BLaER1 treated with 17β-estradiol and CSF1 and Interleukin-3, amounts not matched to agents 10 nM and 100 nM (cell line): Measurements from ENCODE around the gene GRIK2.

Experiments
- H3K27ac ChIP-seq, 11 experiments: shearing (Covaris generic); formaldehyde crosslinking; 2 replicates each; pipeline ENCODE4 v1.8.1; 2022
- H3K27me3 ChIP-seq, 11 experiments: shearing (Covaris generic); formaldehyde crosslinking; 2 replicates each; pipeline ENCODE4 v1.8.1; 2022
- H3K36me3 ChIP-seq, 11 experiments: shearing (Covaris generic); formaldehyde crosslinking; 2 replicates each; pipeline ENCODE4 v1.8.1; 2022
- H3K4me1 ChIP-seq, 10 experiments: shearing (Covaris generic); formaldehyde crosslinking; 2 replicates each; pipeline ENCODE4 v1.8.1; 2022
- H3K4me2 ChIP-seq, 11 experiments: shearing (Covaris generic); formaldehyde crosslinking; 2 replicates each; pipeline ENCODE4 v1.8.1; 2022
- H3K4me3 ChIP-seq, 10 experiments: shearing (Covaris generic); formaldehyde crosslinking; 2 replicates each; pipeline ENCODE4 v1.8.1; 2022
- H3K9ac ChIP-seq, 11 experiments: shearing (Covaris generic); formaldehyde crosslinking; 2 replicates each; pipeline ENCODE4 v1.8.1; 2022
- H3K9me3 ChIP-seq, 11 experiments: shearing (Covaris generic); formaldehyde crosslinking; replicated peaks in 1 of 11; 2 replicates each; pipeline ENCODE4 v1.8.1; 2022
- H4K20me1 ChIP-seq, 11 experiments: shearing (Covaris generic); formaldehyde crosslinking; 2 replicates each; pipeline ENCODE4 v1.8.1; 2022
- Cebpa-rat ChIP-seq, 11 experiments: shearing (Covaris generic); IDR thresholded peaks; 2 replicates each; pipeline ENCODE4 v1.8.1; 2022

GRIK2 gene

DNA sequence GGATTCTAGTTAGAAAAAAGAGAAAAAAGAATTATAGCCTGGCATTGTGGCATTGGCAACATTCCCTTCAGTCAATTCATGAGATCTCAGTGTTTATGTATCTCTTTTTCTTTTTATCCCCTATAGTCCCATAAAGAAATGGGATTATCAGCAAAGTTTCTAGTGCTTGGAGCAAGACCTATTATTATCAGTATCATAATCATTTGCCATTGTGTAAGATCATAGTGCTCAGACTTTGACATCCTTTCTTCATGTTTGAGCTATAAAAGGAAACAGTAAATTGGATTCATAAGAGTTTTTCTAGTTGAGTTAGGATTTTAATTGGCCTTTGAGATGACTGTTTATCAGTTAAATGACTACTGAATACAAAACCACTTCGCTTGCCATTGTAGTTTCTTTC lies 295.6 kb downstream of the GRIK2 start:
- no peaks in the 10 kb centered on the region for H3K27me3 ChIP-seq

DNA sequence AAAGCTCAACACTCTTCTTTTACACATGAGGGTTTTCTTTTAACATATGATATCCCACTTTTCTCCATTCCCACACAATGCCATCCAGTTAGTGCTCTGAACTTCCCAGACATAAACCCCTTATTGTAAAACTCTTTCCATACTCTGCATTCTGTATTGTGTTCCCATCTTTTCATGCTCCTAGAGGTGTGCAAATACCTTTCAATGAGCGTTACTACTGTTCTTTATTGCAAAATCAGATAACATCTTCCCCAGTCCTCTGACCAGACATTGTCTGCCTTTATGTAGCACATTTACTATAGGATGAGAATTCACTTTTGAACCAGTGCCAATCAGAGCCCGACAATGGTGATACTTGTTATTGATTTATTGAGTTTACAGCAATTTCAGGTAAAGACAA lies 296.2 kb downstream of the GRIK2 start:
- H3K27ac ChIP-seq: no peak overlapping the region
- no peaks in the 10 kb centered on the region for H3K9me3 ChIP-seq
- no peaks in the 10 kb centered on the region for H4K20me1 ChIP-seq
- H3K36me3 ChIP-seq: no peaks in the 10 kb centered on the region
- no peak overlapping the region for H3K4me3 ChIP-seq
- no peaks in the 10 kb centered on the region for H3K27me3 ChIP-seq
- TF ChIP-seq Cebpa-rat (IDR thresholded peaks at IDR 0.05): no peak
- peaks cover 0 to 5% (median 0%) of the 10 kb centered on the region in 10 experiments; a peak in 4 of 20 replicates for H3K4me1 ChIP-seq
- no peak overlapping the region for H3K4me2 ChIP-seq
- H3K9ac ChIP-seq: no peak overlapping the region

More for the DNA sequence above, 295.6 kb downstream of the GRIK2 start:
- H3K4me2 ChIP-seq: no peak overlapping the region
- no peaks in the 10 kb centered on the region for H4K20me1 ChIP-seq
- no peaks in the 10 kb centered on the region for H3K36me3 ChIP-seq
- no peak overlapping the region for H3K4me3 ChIP-seq
- no peak overlapping the region for H3K27ac ChIP-seq
- no peak overlapping the region for H3K9ac ChIP-seq
- H3K4me1 ChIP-seq: peaks cover 0 to 10% (median 0%) of the 10 kb centered on the region in 10 experiments; a peak in 5 of 20 replicates
- TF ChIP-seq Cebpa-rat (IDR thresholded peaks at IDR 0.05): no peak
- H3K9me3 ChIP-seq: no peaks in the 10 kb centered on the region

DNA sequence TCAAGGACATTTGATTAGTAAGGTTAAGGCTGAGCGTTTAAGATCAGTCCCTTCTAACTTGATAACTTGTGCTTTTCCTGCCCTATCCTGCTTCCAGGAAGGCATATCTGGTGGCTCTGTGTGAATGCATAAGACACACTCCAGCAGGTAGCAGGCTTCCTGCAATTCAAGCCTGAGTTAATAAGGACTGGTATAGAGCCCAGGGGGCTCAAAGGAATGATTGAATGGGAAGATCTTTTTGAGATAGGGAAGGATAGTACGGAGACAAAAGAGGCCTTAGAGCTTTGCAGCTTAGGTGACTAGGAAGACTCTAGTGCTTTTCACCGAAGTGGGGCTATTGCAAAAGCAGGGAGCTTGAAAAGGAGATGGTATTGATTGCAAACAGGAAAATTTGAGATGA lies 307.1 kb downstream of the GRIK2 start:
- Histone ChIP-seq H3K4me2 (no peak overlapping the region), H3K9ac (no peak overlapping the region), H3K4me1 (no peaks in the 10 kb centered on the region), H3K9me3 (no peaks in the 10 kb centered on the region), H4K20me1 (no peaks in the 10 kb centered on the region), H3K36me3 (no peaks in the 10 kb centered on the region), H3K4me3 (no peak overlapping the region), H3K27me3 (no peaks in the 10 kb centered on the region), H3K27ac (no peak overlapping the region)
- no peak for TF ChIP-seq Cebpa-rat (IDR thresholded peaks at IDR 0.05)

DNA sequence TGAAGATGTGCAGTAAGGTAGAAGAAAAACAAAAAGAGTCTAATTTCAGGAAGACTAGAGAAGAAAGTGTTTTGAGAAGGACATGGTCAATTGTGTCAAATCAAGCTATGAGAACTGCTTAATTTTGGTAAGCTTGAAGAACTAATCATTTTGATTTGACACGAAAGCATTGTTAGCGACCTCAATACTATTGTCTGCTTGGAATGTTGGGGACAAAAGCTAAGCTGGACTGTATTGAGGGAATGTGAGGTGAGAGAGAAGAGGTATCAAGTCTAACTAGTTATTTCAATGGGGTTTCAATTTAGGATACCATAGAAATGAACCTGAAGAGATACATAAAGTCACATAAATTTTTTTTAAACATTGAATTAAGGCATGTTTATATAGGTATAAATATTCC lies 309.8 kb downstream of the GRIK2 start:
- TF ChIP-seq Cebpa-rat (IDR thresholded peaks at IDR 0.05): no peak
- H3K36me3 ChIP-seq: no peaks in the 10 kb centered on the region
- no peaks in the 10 kb centered on the region for H4K20me1 ChIP-seq
- no peaks in the 10 kb centered on the region for H3K9me3 ChIP-seq
- H3K9ac ChIP-seq: no peak overlapping the region
- no peak overlapping the region for H3K27ac ChIP-seq
- H3K27me3 ChIP-seq: no peaks in the 10 kb centered on the region
- H3K4me1 ChIP-seq: no peaks in the 10 kb centered on the region
- H3K4me3 ChIP-seq: no peak overlapping the region
- H3K4me2 ChIP-seq: no peak overlapping the region

DNA sequence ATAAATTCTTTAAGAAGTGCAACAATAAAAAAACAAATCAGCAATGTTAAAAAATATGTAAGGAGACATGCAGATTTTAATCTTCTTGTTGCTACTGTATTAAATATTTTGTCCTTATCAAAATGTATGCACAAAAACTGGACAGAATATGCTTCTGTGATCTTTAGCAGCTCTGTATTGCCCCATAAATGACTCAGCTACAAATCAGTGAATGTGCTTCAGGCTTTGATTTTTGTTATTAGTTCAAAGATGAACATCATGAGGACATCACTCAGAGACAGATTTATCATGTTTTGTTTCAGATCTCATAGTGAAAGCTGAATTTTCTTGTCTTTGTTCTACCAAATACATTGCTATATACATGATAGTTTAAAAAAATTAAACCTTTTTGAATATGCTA lies 312.4 kb downstream of the GRIK2 start:
- Histone ChIP-seq H3K9me3 (no peaks in the 10 kb centered on the region), H3K27ac (no peak overlapping the region), H3K4me3 (no peak overlapping the region), H3K9ac (no peak overlapping the region), H3K4me1 (no peaks in the 10 kb centered on the region), H4K20me1 (no peaks in the 10 kb centered on the region), H3K27me3 (no peaks in the 10 kb centered on the region), H3K36me3 (no peaks in the 10 kb centered on the region), H3K4me2 (no peak overlapping the region)
- TF ChIP-seq Cebpa-rat (IDR thresholded peaks at IDR 0.05): no peak

DNA sequence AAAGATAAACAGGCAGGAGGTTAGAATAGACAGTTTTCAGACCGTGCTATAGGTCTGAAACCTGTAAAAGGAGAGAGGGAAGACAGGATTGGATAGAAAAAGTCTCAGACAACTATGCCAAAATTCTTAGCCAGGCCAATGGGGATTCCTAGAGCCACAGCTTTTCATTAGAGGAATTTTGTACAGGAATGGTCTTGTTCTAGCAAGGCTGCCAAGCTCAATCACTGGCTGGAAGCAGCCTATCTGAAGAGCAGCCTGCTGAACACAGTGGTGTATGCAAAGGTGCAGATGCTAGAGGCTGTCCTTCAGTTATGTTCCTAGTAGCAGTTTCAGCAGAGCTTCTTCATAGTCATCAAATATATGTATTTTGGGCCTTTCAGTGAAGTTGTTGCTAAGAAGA lies 313.1 kb downstream of the GRIK2 start:
- no peaks in the 10 kb centered on the region for H3K9me3 ChIP-seq
- H3K4me1 ChIP-seq: no peaks in the 10 kb centered on the region
- no peak overlapping the region for H3K9ac ChIP-seq
- H3K4me3 ChIP-seq: no peak overlapping the region
- TF ChIP-seq Cebpa-rat (IDR thresholded peaks at IDR 0.05): no peak
- H4K20me1 ChIP-seq: no peaks in the 10 kb centered on the region
- no peak overlapping the region for H3K27ac ChIP-seq
- no peaks in the 10 kb centered on the region for H3K36me3 ChIP-seq
- H3K27me3 ChIP-seq: no peaks in the 10 kb centered on the region
- H3K4me2 ChIP-seq: no peak overlapping the region

DNA sequence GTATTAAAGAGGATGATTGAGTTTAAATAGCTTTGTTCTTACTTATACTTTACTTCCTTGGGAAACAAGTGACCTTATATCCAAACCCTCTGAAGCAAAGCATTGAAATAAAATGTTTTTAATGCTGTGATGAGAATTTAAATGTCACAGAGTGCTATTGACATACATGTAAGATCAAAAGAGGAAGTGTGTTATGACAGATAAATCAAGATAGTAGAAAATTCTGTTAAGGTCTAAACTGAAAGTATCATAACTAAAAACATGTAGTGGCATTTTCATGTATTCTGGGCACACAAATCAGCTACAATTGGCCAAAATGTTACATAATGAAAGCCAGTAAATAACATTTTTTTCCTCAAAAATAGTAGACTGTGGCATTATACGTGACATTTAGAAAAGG lies 318.0 kb downstream of the GRIK2 start:
- Histone ChIP-seq H3K4me2 (no peak overlapping the region), H3K27ac (no peak overlapping the region)

DNA sequence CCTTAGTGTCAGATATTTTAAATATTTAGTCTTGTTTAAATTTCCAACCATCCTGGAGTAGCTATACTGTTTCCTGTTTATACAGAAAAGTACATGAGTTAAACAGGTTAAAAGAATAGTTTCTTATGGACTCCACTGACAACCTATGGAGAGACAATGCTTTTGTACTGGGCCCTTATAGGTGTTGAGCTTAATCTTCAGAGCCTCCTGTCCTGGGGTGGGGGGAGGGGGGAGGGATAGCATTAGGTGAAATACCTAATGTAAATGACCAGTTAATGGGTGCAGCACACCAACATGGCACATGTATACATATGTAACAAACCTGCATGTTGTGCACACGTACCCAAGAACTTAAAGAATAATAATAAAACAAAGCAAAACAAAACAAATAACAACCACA lies 322.9 kb downstream of the GRIK2 start:
- Histone ChIP-seq H3K4me2 (no peak overlapping the region), H3K27ac (no peak overlapping the region), H3K36me3 (no peaks in the 10 kb centered on the region), H3K4me3 (no peak overlapping the region), H3K9me3 (no peaks in the 10 kb centered on the region), H3K27me3 (no peaks in the 10 kb centered on the region), H3K4me1 (no peaks in the 10 kb centered on the region), H3K9ac (no peak overlapping the region), H4K20me1 (no peaks in the 10 kb centered on the region)
- TF ChIP-seq Cebpa-rat (IDR thresholded peaks at IDR 0.05): no peak

More for the DNA sequence above, 318.0 kb downstream of the GRIK2 start:
- Histone ChIP-seq H3K27me3 (no peaks in the 10 kb centered on the region), H3K4me1 (no peaks in the 10 kb centered on the region), H3K9ac (no peak overlapping the region), H3K9me3 (no peaks in the 10 kb centered on the region), H3K4me3 (no peak overlapping the region), H3K36me3 (no peaks in the 10 kb centered on the region), H4K20me1 (no peaks in the 10 kb centered on the region)
- TF ChIP-seq Cebpa-rat (IDR thresholded peaks at IDR 0.05): no peak

DNA sequence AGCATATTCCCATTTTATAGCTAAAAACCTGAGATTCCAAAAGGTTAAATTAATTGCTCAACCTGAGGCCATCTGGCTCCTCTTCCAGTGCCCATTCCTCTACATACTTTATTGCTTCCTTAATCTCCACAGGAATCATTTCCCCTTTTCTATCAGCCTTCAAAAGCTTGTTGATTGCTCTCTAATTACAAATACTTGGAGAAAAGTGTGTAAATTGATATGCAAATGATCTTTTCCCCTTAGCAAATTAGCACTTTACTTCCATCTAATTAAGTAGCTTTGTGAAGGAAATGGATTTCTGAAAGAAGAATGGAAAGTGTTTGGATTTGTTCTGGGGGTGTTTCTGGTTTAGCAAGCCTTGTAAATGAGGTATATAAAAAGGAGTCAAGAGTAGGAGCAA lies 323.3 kb downstream of the GRIK2 start:
- Histone ChIP-seq H3K27ac (no peak overlapping the region), H3K4me1 (no peaks in the 10 kb centered on the region), H3K4me3 (no peak overlapping the region), H3K9ac (no peak overlapping the region), H3K27me3 (no peaks in the 10 kb centered on the region), H3K36me3 (no peaks in the 10 kb centered on the region), H3K4me2 (no peak overlapping the region), H4K20me1 (no peaks in the 10 kb centered on the region), H3K9me3 (no peaks in the 10 kb centered on the region)
- no peak for TF ChIP-seq Cebpa-rat (IDR thresholded peaks at IDR 0.05)

DNA sequence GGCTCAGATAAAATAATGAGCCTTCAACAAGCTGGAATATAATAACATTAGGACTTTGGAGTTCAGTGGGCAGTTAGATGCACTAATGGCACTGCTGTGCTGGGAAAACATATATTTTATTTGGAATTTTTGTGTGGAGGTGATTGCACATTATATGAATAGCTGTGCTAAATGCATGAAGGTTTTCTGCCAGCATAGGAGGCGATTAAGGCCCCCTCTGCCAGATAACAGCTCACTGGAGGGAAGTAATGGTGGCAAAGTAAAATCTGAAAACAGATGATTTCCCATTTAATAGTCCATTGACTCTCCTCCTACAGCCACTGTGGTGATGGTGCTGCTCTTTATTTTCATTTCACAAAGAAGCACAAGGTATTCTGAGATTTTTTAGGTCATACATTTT lies 326.0 kb downstream of the GRIK2 start:
- Histone ChIP-seq H3K4me3 (no peak overlapping the region), H3K27ac (no peak overlapping the region), H3K9me3 (no peaks in the 10 kb centered on the region), H3K4me2 (no peak overlapping the region), H4K20me1 (no peaks in the 10 kb centered on the region), H3K4me1 (no peaks in the 10 kb centered on the region), H3K36me3 (no peaks in the 10 kb centered on the region), H3K9ac (no peak overlapping the region), H3K27me3 (no peaks in the 10 kb centered on the region)
- no peak for TF ChIP-seq Cebpa-rat (IDR thresholded peaks at IDR 0.05)

DNA sequence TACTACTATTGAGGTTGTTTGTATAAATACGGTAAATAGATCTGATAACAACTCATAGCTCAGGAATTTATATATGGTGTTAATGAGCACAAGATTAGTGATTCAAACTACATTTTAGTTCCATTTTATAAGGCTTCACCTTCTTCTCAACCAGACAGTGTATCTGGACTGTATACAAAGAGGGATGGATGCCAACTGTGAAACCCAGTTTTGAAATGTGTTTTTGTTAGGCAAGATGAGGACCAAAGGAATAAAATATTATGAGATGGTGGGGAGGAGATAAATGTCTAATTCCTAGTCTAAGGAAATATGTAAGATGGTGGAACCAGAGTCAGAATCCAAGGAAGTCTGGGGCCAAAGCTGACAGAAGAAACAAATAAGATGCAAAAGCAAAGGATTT lies 329.0 kb downstream of the GRIK2 start:
- H3K27ac ChIP-seq: no peak overlapping the region
- no peaks in the 10 kb centered on the region for H3K9me3 ChIP-seq

More for the DNA sequence above, 329.0 kb downstream of the GRIK2 start:
- Histone ChIP-seq H3K4me2 (no peak overlapping the region), H3K4me3 (no peak overlapping the region), H3K4me1 (no peaks in the 10 kb centered on the region), H3K36me3 (no peaks in the 10 kb centered on the region), H3K27me3 (no peaks in the 10 kb centered on the region), H3K9ac (no peak overlapping the region), H4K20me1 (no peaks in the 10 kb centered on the region)
- no peak for TF ChIP-seq Cebpa-rat (IDR thresholded peaks at IDR 0.05)
